CD4-positive, alpha-beta T cell treated with Interleukin-15 for 4 hours (primary cell): ENCODE measurements around the gene PLAC1.

ENCODE experiments used
- DNase-seq: peaks from one replicate; pipeline ENCODE4 v3.0.0-alpha.2; 2020; ENCODE audit warnings: low spot score

Gene PLAC1

DNA sequence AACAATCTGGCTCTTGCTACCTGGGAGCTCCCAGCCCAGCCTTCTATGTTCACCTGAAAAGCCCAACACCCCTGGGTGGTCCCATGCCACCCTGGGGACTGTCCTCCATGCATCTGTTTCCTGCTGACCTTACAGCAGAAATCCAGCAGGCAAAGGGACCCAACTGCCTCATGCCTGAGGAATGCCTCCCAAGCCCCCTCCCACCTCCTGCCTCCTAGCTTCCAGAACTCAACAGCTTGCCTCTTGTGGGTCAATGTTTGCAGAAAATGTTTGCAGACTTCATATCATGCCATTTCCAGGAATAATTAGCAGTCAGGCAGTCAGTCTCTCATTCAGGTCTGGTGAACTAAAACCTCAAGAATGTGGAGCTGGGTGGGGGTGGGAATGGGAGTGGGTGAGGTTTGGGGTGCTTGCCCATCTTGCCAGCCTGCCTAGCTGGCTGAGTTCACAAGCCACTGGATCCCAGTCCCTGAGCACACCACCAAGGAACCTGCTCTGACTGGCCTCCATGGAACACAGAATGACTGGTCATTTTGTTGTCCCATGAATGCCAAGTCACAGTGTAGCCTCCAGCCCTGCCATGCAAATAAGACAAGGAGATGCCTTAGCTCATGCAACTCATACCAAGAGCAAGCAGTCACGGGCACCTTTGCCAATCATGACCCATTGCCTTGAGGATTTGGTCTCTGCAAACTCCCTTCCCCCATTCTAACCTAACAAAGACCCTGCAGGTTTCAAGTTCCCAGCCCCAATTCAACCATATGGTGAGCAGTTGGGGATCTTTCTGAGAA, 12.1 kb upstream of the PLAC1 start:
- no peak for DNase-seq

DNA sequence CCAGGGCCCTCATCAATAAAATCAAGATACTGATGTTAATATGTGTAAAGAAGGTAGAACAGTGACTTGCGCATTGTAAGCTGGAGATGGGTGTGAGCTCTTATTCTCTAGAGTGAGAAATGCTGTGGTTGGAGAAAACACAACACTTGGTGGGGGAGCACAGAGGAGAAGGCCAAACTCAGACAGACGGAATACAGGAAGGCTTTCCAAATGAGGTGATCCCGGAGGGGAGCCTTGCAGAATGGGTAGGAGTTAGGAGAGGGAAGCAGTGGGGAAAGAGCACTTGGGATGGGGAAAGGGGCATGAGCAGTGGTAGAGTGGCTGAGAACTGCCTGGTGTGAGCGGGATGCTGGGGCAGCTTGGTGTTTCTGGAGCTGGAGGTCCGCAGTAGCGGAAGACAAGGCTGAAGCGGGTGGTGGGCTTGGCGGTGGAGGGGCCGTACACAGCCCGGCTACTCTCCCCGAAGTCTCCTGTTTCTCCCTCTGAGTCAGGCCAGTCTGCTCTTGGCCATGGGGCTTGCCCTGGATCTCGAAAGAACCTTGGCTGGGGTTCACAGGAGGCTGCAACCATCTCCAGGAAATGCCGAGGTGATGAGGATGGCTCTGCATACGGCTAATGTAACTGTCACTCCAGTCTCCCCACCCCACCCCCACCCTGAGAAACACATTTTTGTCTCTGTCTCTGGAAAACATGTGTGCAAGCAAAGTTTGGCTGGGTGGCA, 11.3 kb upstream of the PLAC1 start:
- DNase-seq = no peak

DNA sequence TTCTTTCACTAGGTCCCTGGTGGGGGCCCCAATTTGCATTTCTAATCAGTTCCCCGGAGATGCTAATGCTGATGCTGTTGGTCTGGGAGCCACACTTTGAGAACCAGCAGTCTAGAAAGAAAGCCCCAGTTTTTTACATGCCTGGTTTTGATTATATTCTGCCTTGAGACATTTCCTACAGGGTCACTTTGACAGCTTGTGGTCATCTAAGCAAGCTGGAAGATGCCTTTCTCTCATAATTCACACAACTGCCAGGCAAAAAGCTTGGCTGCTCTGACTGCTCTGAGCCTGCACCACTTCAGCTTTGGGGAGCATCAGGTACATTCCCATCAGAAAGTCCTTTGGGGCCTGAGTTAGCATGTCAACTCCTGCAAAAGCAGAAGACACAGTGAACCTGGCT, 5.9 kb upstream of the PLAC1 start:
- DNase-seq = no peak

DNA sequence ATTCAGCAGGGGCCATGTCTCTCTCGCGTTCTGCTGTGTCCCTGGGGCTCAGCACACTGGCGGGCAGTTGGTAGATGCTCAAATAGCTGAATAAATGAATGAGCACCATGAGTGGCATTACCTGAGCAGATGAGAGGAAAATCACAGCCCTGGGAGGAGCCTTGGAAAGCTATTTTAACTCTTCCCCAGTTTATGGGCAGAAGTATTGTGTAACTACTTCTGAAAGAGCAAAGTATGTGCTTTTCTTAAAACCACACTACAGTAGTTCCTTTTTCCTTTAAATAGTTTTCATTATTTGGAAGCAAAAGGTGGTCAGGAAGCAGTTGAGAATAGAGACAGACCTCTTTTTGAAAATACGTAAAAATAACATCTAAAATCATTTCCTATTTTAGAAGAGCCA, 3.0 kb upstream of the PLAC1 start:
- DNase-seq = no peak

DNA sequence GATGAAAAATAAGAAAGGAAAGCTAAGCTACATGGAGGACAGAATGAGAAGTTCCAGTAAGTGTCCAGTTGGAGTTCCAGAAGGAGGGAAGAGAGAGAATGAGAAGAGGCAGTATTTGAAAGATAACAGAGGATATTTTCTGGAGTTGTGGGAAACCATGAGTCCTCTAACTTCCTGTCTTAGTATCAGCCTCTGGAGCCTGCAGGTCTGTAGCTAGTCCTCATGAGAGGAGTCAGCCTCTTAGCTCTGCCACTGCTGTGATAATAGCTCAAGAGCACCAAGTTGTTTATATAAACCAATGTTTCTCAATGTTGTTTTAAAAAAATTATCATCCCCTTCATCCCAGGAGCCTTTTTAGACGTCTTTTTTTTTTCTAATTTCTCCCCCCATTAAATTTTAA, 2.4 kb upstream of the PLAC1 start:
- DNase-seq = no peak

DNA sequence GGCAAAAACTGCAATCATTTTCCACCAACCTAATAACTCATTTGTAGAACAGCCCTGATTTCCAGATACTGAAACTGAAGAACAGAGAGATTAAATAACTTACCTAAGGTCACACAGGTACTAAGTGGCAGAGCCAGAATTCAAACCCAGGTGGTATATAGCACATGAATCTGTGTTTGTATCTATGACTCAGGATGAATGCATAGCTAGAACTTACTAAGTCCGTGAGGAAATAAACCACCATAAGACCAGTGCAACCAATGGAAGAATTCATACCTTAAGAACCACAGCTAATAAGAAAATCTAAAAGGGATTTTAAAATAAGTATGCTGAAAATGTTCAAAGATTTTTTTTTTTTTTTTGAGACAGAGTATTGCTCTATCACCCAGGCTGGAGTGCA, 1.5 kb upstream of the PLAC1 start:
- DNase-seq = no peak

DNA sequence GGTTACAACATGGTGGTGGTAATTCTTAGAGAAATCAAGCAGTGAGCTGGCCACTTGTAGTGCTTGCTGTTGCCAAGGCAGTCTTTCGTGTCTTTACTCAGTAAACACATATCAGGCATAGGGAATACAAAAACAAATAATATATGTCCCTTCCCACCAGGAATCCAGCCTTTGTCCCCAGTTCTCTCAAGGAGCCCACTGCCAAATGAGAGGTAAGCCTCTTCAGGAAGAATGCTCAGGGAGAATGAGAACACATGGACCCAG, 421 bp upstream of the PLAC1 start:
- DNase-seq = no peak

DNA sequence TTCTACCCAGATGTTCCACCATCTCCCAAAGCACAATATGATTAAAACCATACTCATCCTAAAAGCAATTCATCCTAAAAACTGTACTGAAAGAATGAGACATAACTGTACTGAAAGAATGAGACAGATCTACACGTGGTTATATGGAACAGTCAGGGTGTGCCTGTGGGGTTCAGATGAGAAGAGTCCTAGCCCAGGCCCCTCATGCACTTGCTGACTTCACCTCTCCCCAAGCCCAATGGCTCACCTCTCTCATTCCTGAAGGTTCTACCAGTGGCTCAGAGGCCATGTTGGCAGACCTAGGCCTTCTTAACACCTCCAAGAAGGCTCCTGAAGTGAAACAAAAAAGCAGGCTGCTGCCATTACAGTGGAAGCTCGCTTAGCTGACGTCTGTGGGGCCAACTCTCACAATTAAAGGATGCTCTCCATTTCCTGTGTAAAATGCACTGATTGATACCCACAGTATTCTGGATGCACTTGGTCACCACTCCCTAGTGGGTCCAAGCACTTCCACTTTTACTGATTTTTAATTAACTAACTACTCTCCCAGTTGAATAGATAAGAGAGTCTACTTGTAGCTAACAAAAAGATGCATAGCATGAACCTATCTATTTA, 3.8 kb downstream of the PLAC1 start:
- DNase-seq = no peak

DNA sequence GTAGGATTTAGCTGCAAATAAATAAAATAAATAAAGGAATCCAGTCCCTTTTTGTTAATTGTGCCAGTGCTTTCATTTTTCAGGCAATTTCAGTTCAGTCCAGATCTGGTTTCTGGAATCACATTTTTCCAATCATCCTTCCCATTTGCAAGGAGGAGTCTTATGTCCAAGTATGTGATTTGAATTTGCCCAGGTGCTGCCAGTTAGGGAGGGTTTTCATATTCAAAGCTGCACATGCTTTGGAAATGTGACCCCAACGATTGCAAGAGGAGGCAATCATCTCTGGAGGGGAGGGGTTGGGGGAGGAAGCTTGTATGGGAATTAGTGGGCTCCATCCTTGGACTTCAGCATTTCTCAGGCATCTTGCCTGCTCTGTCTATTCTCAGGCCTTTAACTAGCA, 4.4 kb downstream of the PLAC1 start:
- no peak for DNase-seq

DNA sequence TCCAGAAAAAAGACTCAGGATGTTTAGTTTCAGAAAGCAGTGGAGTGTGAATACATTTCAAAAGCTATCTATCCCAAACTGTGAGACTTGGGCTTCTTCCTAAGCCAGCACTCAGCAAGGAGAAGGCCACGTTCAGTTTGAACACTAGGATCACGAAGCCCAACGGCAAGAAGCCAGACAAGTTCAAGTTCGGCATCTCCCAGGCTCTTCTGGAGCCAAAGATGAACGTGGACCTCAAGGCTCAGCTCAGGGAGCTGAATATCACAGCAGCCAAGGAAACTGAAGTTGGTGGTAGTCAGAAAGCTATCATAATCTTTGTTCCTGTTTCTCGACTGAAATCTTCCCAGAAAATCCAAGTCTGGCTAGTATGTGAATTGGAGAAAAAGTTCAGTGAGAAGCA, 7.6 kb downstream of the PLAC1 start:
- no peak for DNase-seq

DNA sequence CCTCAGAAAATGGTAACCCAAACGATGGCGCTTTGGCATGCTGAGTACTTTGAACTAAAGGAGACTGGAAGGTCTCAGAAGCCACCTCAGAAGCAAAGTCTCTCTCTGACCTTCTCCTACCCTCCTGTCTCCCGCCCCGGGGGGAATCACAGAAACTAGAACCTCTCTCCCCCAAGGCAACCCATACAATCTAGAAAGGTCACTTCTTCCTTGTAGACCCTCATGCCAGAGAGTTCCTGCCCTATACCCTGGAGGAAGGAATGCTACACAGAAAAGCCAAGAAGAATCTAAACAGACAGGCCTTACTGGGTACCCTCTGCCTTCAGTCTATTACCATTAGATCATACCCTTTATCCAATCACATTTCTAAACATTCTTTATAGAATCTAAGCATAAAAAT, 8.5 kb downstream of the PLAC1 start:
- no peak for DNase-seq

DNA sequence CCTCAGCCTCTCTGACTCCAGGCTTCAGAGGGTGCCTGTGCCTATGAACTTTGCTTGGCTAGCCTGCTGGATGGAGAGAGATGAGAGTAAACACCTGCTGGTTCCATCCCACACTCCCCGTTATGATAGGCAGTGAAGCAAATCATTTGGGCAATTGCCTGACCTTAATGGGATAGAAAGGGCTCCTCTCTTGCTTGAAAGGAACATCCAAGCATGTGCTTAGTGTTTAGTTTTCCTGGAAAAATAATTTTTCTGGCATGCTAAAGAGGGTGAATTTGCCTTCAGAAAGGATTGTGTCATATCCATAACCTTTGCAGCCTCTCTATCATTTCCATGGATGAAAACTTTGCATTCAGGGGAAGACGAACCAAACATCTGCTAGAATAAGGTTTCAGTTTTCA, 10.8 kb downstream of the PLAC1 start:
- no peak for DNase-seq

DNA sequence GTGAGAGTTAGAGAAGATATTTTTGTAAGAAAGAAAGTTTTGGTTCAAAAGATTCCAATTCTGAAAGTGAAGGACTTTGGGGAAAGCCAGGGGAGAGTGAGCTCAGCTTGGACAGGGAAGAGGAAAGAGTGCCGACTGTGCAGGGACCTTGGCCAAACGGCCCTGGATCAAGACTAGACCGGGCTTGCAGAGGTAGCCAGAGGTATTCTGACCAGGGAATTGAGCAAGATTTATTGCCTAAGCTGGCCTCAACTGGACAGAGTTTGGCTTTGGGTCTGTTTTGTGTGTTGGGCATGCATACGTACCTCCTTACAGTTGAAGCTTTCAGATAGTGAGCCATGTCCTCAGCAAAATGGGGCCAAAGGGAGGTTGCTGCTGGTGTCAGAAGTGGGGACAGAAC, 11.6 kb downstream of the PLAC1 start:
- DNase-seq = no peak

DNA sequence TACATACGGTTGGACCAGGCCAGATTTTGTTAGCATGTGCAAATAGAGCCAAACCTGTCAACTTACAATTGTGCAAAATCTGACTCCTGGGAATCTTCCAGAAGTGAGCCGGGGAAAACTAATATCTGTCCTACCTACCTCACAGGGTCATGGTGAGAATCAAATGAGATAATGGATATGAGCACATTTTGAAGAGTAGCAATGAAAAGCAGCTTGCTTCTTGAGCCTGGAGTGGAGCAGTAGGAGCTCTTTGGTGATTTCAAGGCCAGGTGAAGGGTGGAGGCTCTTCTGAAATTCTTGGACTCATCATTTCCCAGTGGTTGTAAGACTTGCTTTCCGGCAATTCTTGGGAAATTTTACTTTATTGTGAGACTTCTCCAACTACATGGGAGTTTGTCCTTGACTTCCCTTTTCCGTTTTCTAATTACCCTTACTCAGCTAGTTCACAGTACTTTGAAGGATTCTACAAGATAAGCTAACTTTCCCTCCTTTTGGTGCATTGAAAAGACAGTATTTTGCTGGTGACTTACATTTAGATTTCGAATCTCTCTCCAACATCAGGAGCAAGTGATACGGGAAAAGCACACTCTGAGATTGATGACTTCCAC, 12.2 kb downstream of the PLAC1 start:
- DNase-seq = no peak

DNA sequence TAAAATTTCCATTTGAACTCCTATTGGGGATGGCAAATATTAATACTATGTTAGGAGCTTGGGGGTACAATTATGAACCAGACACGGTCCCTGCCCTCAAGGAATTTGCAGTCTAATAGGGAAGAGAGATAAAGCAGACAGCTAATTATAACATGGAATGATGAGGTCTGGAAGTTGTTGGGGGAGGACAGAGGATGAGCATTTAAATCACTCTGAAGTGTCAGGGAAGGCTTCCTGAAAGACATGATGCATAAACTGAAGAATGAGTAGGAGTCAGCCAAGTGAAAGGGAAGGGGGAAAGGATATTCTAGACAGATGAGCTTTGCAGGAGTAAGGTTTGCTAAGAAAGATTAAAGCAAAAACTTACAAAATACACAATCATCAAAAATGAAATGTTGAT, 15.9 kb downstream of the PLAC1 start:
- no peak for DNase-seq

DNA sequence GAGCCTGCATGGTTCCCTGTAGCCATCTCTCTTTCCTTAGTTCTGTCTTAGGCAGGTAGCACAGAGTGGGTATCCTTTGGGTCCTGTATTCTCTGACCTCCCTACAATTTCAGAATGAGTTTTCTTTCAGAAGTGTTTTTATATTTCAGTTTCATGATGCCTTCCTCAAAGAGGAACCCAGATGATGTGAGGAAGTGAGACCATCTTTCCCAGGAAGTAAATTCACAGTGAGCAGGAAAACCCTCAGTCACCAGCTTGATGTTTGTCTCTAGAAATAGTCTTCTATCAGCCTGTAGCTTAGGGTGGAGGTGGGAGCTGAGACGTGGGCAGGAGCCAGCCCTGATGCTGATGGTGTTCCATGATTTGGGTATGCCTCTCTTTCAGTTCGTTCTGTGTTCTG, 16.9 kb downstream of the PLAC1 start:
- DNase-seq = no peak

DNA sequence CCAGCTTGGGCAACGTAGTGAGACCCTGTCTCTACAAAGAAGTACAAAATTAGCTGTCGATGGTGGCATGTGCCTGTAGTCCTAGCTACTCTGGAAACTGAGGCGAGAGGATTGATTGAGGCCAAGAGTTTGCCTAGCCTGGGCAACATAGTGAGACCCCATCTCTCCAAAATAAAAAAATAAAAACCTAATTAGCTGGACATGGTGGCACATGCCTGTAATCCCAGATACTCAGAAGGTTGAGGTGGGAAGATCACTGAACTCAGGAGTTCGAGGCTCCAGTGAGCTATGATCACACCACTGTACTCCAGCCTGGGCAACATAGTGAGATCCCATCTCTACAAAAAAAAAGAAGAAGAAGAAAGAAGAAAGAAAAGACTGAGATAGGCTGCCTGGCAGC, 17.4 kb downstream of the PLAC1 start:
- DNase-seq = no peak

DNA sequence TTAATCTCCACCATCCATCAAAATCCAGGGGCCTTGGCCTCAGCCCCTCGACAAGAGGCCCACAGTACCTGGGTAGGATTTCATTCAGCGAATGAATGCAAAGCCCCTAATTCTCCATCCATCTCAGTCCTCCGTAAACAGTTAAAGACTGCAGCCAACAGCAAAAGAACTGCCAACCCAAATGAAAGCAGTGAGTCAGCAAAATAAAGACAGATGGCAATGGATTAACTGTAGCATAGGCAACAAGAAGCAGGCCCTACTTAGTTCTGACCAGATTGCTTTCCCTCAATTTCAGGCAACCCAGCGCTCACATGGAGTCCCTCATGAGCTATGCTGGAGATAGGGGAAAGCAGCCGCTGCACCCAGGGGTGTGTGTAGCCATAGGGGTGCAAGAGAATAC, 21.4 kb downstream of the PLAC1 start:
- DNase-seq = no peak

DNA sequence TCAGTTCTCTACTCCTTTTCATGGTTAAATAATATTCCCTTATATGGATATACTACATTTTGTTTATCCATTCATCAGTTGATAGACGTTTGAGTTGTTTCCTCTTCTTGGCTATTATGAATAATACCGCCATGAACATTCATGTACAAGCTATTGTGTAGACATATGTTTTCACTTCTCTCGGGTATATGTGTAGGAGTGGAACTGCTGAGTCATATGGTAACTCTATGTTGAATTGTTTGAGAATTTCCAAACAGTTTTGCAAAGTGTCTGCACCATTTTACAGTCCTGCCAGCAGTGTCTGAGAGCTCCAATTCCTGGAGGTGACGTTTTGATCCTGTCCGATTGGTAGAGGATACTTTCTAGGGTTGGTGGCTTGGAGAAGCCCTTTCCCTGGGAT, 23.6 kb downstream of the PLAC1 start:
- DNase-seq = no peak

DNA sequence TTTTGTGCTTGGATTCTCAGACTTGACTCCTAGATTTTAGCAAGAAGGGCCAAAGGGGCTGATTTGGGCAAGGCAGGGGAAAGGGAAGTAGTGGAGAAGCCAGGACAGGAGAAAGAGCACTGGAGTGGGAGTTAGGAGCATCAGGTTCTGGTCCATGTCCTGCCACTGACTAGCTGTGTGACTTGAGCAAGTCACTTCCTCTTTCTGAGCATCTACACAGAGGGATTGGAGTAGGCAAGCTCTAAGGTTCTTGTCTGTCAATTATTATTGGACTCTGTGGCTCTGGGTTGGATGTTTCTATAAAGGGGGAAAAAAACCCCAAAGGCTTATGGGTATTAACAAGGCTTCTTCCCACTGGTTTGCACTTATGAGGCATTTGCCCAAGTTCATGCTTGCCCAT, 24.4 kb downstream of the PLAC1 start:
- DNase-seq = no peak

DNA sequence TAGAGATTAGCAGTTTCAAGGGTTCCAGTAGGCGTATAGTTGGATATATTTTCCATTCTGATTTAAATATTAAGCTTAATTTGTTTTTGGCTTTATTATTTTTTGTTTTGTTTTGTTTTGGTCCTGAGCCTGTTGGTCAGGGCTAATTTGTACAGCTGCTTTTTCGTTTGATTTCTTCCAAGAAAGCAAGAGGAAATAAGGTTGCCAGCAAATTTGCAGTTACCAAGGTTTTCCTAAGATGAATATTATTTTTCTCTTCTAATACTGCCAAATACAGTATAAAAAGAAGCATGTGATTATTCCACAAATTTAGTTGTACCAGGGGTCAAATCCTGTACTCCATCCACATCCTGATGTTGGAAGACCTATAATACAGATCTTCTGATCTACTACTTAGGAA, 24.9 kb downstream of the PLAC1 start:
- DNase-seq = no peak

DNA sequence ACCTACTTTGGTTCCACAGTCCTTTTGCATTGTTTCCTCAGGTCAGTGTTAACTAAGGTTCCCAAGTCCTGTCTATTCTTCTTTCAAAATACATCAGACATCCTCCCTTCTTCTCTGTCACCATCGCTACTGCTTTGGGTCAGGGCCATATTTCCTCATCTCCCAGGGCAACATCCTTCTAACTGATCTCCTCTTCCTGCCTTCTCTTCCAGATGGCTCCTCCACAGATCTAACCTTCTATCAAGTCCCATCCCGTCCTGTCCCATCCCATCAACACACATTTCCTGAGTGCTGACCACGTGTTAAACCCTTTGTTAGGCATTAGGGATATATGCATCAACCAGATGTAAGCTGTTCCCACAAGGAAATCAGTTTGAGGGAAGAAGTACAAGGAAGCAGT, 25.9 kb downstream of the PLAC1 start:
- no peak for DNase-seq
